Esophagus squamous epithelium (tissue), 5 donors: ENCODE results near the gene UBE2M. TPM values are rescaled to one million over a fixed set of nuclear protein-coding genes. Genes with fewer than 3 reads are reported as not detected.
"Not testable (repeated sequence)": the region's sequence is repeated elsewhere in the genome, so short reads cannot be mapped to it uniquely, and the experiment has no call there.

Experiments used
- DNase-seq: peaks from one replicate; lab custom pipeline; 2025; lab: John Stamatoyannopoulos, UW
- H3K27ac ChIP-seq, 4 donors: fragments of 200-600 bp; sonication (generic); one replicate each; pipeline ENCODE4 v1.5.1; 2016 to 2019; ENCODE audit warnings: mild to moderate bottlenecking in 1 of 4
- H3K27me3 ChIP-seq, 4 donors: fragments of 200-600 bp; sonication (generic); 1 replicate in 3 of 4; 2 replicates in 1 of 4; pipeline versions ENCODE4 v1.5.1 to v1.6.0; 2017 to 2021; ENCODE audit warnings: antibody characterized with exemption in 1 of 4
- H3K36me3 ChIP-seq, 3 donors: fragments of 200-600 bp; sonication (generic); one replicate each; pipeline ENCODE4 v1.5.1; 2016 to 2019
- H3K4me1 ChIP-seq, 3 donors: fragments of 200-600 bp; sonication (generic); one replicate each; pipeline ENCODE4 v1.5.1; 2017 to 2019
- H3K4me3 ChIP-seq, 4 donors: fragments of 200-600 bp; sonication (generic); 1 replicate in 3 of 4; 2 replicates in 1 of 4; pipeline ENCODE4 v1.5.1; 2016 to 2019; ENCODE audit warnings: mild to moderate bottlenecking in 2 of 4, moderate library complexity in 1 of 4
- H3K9me3 ChIP-seq, 3 donors: fragments of 200-600 bp; sonication (generic); one replicate each; pipeline ENCODE4 v1.5.1; 2016 to 2019
- POLR2A ChIP-seq, 4 donors: fragments of 450-650 bp; IDR thresholded peaks; one replicate each; pipeline ENCODE4 v1.6.1; 2017; ENCODE audit warnings: antibody characterized with exemption in 4 of 4, mild to moderate bottlenecking in 4 of 4, moderate library complexity in 3 of 4
- WGBS, 2 donors: methylation state at CpG; one replicate each; pipeline ENCODE4 v1.1.5; 2018; 5-methylcytosine and 5-hydroxymethylcytosine counted together
- intact Hi-C: fragments of 100-400 bp; cut with DNase I; formaldehyde crosslinking; loops from one replicate; pipeline ENCODE4 v1.15.0; 2022
- total RNA-seq, 4 donors: library from RNA; depleted of rRNA; stranded (reverse); fragments of >200 nt; gene quantifications; one replicate each; pipeline ENCODE4 v1.1.0, GENCODE V29; 2016
- TF ChIP-seq, protein P1 (sequence below), 6 experiments: fragments of 450-650 bp in 4 of 6; fragments of 200-600 bp in 2 of 6; sonication (generic) in 2 of 6; IDR thresholded peaks; one replicate each; pipeline ENCODE4 v1.5.1; 2016 to 2019; ENCODE audit warnings: antibody characterized with exemption in 6 of 6, mild to moderate bottlenecking in 4 of 6, moderate library complexity in 4 of 6
- donor health status: DM: yes; HTN: yes; CAD: no.

The UBE2M gene
- 10 to 100 TPM; 22.0 to 37.4 (median 24.7) TPM for total RNA-seq

DNA sequence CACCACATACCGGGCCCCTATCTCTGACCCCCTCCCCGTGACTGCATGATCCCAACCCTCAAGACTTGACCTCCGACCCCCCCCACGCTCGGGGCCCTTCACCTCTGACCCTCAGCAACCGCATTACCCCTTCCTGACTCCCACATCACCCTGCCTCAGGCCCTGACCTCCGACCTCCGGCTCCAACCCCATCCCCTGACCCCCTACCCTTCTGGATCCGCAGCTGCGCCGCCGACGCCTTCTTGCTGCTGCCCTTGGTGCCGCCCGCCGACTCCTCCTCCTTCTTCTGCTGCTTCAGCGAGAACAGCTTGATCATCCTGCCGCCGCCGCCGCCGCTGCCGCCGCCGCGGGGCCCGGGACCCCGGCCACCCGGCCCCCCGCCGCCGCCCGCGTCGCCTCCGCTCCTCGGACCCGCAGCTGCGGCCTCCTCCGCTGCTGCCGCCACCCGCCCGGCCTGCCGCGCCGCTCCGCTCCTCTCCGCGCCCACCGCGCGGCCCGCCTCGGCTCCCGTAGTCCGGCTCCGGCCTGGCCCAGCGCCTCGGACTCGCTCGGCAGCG is at the start of gene UBE2M:
UBE2M (minus strand) TSS at position 546 of the 557 bp plus-strand sequence; CDS start at position 316, 230 bp downstream.
- H3K27ac ChIP-seq = peak within 1 kb of the TSS; percentile 94 to 100 (median 99)
- H3K36me3 ChIP-seq = peaks cover 5 to 24% (median 13%) of the 10 kb centered on the region in 3 donors
- H3K27me3 ChIP-seq = no peaks in the 10 kb centered on the region
- TF ChIP-seq, protein P1, sequence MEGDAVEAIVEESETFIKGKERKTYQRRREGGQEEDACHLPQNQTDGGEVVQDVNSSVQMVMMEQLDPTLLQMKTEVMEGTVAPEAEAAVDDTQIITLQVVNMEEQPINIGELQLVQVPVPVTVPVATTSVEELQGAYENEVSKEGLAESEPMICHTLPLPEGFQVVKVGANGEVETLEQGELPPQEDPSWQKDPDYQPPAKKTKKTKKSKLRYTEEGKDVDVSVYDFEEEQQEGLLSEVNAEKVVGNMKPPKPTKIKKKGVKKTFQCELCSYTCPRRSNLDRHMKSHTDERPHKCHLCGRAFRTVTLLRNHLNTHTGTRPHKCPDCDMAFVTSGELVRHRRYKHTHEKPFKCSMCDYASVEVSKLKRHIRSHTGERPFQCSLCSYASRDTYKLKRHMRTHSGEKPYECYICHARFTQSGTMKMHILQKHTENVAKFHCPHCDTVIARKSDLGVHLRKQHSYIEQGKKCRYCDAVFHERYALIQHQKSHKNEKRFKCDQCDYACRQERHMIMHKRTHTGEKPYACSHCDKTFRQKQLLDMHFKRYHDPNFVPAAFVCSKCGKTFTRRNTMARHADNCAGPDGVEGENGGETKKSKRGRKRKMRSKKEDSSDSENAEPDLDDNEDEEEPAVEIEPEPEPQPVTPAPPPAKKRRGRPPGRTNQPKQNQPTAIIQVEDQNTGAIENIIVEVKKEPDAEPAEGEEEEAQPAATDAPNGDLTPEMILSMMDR (IDR thresholded peaks at IDR 0.05) = no peak
- no peak for TF ChIP-seq POLR2A (IDR thresholded peaks at IDR 0.05)
- intact Hi-C loops = no loop called here
- peak within 1 kb of the TSS; percentile 80 to 92 (median 88) for H3K4me3 ChIP-seq
- H3K9me3 ChIP-seq = no peaks in the 10 kb centered on the region
- peaks cover 48 to 82% (median 58%) of the 10 kb centered on the region in 3 donors for H3K4me1 ChIP-seq
- DNase-seq = no peak
- WGBS, 2 donors = 0 to 1% methylated on average over 17 to 26 of the region's 62 CpGs

DNA sequence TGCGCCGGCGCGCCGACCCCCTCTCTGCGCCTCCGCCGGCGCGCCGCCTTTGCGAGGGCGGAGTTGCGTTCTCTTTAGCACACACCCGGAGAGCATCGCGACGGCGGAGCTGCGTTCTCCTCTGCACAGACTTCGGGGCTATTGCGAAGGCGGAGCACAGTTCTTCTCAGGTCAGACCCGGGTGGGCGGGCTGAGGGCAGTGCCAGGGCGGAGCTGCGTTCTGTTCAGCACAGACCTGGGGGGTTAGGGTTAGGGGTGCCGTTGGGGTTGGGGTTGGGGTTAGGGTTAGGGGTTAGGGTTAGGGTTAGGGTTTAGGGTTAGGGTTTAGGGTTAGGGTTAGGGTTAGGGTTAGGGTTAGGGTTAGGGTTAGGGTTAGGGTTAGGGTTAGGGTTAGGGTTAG is 48.8 kb upstream of the UBE2M start:
- intact Hi-C loops, DNase-seq, H3K27ac ChIP-seq, H3K4me3 ChIP-seq, H3K27me3 ChIP-seq, H3K4me1 ChIP-seq, H3K36me3 ChIP-seq, H3K9me3 ChIP-seq: not testable (repeated sequence)
- no CpG with 5 or more reads among the region's 28 CpGs for WGBS, 2 donors

DNA sequence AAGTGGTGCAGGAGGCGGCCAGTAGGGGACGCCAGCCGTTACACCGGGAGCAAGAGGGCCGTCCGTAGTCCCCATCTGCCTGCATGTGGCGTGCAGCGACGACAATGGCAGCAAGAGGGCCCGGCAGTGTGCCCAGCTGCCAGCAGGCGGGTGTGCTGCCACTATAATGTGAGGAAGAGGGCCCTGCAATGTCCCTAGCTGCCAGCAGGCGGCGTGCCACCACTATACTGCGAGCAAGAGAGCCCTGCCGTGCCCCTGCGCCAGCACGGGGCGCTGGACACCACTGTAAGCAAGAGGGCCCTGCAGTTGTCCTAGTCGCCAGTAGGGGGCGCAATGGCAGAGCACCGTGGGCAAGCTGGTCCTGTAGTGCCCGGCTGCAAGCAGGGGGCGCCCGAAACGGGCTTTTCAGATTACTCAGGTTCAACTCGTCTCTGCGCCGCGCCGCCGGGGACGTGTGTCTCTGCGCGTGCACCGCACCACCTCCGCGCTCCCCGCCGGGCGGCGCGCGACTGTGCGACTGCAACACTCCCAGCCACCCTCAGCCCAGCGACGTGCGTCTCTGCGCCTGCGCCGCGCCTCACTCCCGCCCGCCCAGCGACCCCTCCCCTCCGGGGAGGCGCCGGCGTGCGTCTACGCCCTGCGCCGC is 48.0 kb upstream of the UBE2M start:
- DNase-seq, H3K27ac ChIP-seq, H3K27me3 ChIP-seq, H3K9me3 ChIP-seq, H3K4me3 ChIP-seq, H3K4me1 ChIP-seq, H3K36me3 ChIP-seq, intact Hi-C loops: not testable (repeated sequence)
- 51% methylated on average over 5 of the region's 62 CpGs; no CpG with 5 or more reads in 1 of the 2 donors for WGBS, 2 donors
- TF ChIP-seq, protein P1 (IDR thresholded peaks at IDR 0.05) = peak in 2 of 6 experiments; percentile 31 to 32

DNA sequence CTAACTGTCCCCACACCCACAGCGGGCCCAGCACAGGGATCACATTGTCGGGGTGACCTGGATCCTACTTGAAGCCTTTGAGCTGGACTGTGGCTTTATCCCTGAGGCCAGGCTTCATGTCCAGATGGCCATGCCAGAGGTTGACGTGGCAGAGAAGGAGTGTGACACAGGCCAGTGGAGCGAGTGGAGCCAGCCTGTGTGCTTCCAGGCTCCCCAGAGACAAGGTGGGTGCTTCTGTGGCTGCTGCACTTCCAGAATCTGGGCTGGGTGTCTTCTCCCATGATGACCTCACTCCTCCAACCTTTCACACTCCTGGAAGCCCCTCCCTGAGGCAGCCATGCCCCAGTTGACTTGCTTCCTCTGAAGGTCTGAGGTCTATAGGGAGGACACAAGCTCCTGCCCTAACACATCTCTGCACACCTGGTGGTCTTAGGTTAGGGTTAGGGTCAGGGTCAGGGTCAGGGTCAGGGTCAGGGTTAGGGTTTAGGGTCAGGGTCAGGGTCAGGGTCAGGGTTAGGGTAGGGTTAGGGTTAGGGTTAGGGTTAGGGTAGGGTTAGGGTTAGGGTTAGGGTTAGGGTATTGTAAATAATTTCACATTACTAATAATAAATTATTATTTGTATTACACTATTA is 27.8 kb upstream of the UBE2M start:
- H3K4me3 ChIP-seq = no peak overlapping the region
- no peaks in the 10 kb centered on the region for H3K27me3 ChIP-seq
- H3K36me3 ChIP-seq = peaks cover 7 to 28% (median 11%) of the 10 kb centered on the region in 3 donors
- 60 to 93% methylated on average over 1 to 3 of the region's 4 CpGs for WGBS, 2 donors
- H3K9me3 ChIP-seq = no peaks in the 10 kb centered on the region
- no peak for TF ChIP-seq POLR2A (IDR thresholded peaks at IDR 0.05)
- TF ChIP-seq, protein P1 (IDR thresholded peaks at IDR 0.05) = no peak
- no peak for DNase-seq
- H3K4me1 ChIP-seq = peaks cover 0 to 4% (median 0%) of the 10 kb centered on the region in 3 donors
- H3K27ac ChIP-seq = no peak overlapping the region
- intact Hi-C loops = no loop called here

DNA sequence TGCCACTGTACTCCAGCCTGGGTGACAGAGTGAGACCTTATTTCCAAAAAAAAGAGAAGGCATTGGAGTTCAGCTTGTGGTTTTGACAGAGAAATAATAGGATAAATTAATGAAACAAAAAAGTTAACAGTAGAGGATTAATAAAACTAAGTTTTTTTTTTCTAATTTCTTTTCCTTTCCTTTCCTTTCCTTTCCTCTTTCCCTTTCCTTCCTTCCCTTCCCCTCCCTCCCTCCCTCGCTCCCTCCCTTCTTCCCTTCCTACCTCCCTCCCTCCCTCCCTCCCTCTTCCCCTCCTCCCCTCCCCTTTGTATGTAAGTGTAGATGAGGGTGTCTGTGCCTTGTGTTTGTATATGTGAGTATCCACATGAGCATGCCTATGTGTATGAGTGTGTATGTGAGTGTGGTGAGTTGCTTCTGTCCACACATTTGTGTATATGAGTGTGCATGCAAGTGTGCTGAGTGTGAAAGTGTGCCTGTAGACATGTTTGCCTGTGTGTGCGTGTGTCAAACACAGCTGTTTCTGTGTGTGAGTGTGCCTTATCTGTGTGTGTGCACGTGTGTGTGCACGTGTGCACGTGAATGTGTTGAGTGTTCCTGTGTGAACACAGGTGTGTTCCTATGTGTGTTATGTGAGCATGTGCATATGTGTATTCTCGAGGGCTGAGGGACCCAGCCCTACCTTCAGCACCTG is 27.2 kb upstream of the UBE2M start:
- Histone ChIP-seq H3K4me1 (peaks cover 0 to 10% (median 0%) of the 10 kb centered on the region in 3 donors), H3K9me3 (no peaks in the 10 kb centered on the region), H3K27me3 (no peaks in the 10 kb centered on the region), H3K36me3 (peaks cover 7 to 30% (median 11%) of the 10 kb centered on the region in 3 donors), H3K4me3 (no peak overlapping the region), H3K27ac (no peak overlapping the region)
- TF ChIP-seq, protein P1 (IDR thresholded peaks at IDR 0.05) = no peak
- TF ChIP-seq POLR2A (IDR thresholded peaks at IDR 0.05) = no peak
- no peak for DNase-seq
- intact Hi-C loops = no loop called here
- 71 to 93% methylated on average over 6 of the region's 6 CpGs for WGBS, 2 donors
